ENCODE results near the gene TCF7. TPM values are rescaled to one million over a fixed set of nuclear protein-coding genes. Genes with fewer than 3 reads are reported as not detected.

The TCF7 gene
- total RNA-seq, result 10 to 100 TPM; 24.4 to 25.6 TPM

DNA sequence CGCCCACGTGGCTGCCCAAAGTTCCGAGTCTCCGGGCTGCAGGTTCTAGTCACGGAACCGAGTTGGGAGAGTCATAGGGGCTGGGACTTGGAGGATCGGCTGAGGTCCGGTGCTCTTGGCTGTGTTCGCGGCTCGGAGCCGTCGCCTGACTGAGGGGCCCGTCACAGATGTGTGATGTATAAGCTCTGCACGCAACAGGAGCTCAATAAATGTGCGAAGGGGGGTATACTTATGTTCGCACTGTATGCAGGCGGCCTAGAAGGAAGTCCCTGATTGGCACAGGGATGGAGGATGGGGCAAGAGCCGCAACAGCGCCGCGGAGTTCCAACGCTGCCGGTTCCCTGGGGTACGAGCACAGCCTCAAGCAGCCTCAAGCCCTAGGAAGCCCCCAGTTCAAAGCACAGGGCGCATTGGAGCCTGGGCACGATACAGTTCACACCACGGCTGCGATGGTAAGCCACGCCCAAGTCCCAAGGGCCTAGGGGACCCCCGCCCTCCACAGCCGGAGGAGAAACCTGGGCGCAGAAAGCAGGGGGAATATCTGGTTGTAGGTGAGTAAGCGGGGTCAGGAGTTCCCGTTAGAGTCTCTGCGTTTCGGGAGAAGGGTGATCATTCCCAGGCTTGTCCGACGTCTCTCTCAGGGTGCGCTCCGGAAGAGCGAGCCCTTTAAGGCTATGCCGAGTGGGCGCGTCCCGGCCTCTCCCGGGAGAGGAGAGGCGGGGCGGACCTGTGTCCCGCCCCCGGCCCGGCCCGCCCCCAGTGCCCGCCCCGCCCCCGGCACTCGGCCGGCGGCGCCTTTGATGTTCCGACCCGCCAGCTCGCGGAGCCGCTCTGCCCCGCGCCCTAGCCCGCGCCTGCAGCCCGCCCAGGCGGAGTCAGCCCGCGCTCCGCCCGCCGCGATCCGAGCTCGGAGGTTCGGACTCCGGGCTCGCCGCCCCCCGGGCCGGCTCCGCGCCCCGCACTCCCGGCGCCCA lies at the start of gene TCF7:
TCF7 (plus strand) TSS at position 780 of the 974 bp plus-strand sequence. CDS start 226 bp downstream, outside the sequence.
- ChIA-PET POLR2A (interaction anchor here (1.0 to 1.6 kb wide), 2 partner anchors 13 to 43 kb away, joined by 5 to 11 read pairs; no protein-coding TSS in a partner anchor), CTCF (interaction anchor here (0.5 to 7.6 kb wide), 5 partner anchors 11 to 105 kb away, joined by 3 to 52 read pairs (median 4); no protein-coding TSS in a partner anchor)

DNA sequence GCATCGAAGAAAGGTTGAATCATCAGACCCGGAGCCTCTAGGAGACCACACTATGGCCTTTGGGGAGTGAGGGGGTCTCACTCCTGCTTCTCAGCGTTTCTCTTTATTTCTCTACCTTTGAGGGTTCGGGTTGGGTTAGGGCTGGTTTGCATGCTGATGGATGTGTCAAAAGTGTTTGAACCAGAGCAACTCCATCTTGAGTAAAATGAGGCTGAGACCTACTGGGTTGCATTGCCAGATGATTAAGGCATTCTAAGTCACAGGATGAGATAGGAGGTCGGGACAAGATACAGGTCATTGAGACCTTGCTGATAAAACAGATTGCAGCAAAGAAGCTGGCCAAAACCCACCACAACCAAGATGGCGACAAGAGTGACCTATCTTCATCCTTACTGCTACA lies 44.9 kb upstream of the TCF7 start:
- ChIA-PET CTCF (interaction anchor here (0.9 to 2.0 kb wide), 5 partner anchors 17 to 69 kb away, joined by 3 to 8 read pairs (median 3); no protein-coding TSS in a partner anchor), POLR2A (interaction anchor here (0.9 kb wide), 1 partner anchor 69 kb away, joined by 3 read pairs; no protein-coding TSS in a partner anchor)

DNA sequence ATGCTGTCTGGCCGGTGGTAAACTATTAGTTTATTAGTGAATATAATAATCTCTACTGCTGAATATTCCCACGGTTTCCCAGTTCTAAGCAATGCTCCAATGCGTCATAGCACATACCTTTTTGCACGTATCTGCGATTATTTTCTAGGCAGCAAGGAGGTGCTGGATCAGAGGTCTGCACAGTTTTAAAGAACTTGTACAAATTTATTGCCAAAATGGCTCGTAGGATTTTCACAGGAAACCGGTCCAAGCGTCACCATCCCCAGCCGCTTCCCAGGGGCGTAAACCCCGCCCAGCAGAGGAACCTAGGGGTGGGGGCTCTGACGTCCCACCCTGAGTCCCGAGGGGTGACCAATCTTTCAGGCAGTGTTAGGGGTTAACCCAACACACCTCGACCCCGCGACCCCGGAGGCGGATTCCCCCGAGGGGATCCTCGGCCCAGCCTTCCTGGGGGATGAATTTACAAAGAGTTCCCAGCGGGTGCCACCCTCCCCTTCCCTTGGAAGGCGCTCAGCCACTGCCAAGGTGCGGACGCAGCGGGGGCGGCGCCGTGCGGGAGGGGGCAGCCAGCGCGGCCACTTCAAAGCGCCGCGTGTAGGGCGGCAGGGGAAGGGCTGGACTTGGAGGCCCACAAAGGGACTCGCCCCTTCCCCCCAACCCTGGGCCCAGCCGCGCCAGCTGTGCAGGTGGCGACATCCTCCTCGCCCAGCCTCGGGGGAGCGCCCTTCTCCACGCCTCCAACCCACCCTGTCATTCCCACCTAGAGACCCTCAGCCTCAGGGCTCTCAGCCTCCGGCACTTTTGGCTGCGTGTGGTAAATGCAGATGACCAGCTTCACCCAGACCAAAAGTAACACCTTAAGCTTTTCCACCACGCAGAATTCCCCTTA lies 43.5 kb upstream of the TCF7 start:
- CTCF ChIA-PET, result interaction anchor here (0.8 to 3.8 kb wide), 9 partner anchors 28 to 74 kb away, joined by 3 to 11 read pairs (median 3); no protein-coding TSS in a partner anchor
- POLR2A ChIA-PET, result interaction anchor here (0.7 to 1.0 kb wide), 2 partner anchors 41 to 44 kb away, joined by 3 to 11 read pairs; partner anchors contain the start of gene TCF7

DNA sequence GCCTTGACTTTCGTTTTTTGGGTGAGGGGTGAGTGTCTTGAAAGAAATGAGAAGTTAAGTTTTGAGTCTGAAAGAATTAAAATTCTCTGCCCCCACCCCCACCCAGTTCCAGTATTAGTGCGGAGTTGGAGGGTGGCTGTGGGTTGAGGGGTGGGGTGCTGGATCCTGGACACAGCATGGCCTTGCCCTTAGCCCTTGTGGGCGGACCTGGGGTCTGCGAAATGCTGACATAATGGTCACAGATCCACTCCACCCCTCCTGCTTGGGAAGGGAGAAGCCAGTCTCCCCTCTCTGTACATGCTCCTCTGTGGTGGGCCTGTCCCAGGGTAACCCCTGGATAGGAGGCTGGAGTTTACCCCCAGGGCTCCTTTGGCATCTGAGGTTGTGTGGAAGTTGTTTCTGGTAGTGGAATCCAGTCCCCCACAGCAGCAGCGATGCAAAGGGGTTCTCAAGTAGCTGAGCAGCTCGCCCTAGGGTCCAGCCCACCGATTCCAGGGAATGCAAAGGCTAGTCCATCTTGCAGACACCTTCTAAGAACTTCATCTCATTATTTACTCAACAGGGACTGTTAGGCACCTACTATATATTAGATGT lies 42.8 kb upstream of the TCF7 start:
- CTCF ChIA-PET, result interaction anchor here (0.8 to 3.8 kb wide), 9 partner anchors 27 to 74 kb away, joined by 3 to 11 read pairs (median 3); no protein-coding TSS in a partner anchor
- POLR2A ChIA-PET, result interaction anchor here (0.7 to 1.0 kb wide), 2 partner anchors 40 to 43 kb away, joined by 3 to 11 read pairs; partner anchors contain the start of gene TCF7

DNA sequence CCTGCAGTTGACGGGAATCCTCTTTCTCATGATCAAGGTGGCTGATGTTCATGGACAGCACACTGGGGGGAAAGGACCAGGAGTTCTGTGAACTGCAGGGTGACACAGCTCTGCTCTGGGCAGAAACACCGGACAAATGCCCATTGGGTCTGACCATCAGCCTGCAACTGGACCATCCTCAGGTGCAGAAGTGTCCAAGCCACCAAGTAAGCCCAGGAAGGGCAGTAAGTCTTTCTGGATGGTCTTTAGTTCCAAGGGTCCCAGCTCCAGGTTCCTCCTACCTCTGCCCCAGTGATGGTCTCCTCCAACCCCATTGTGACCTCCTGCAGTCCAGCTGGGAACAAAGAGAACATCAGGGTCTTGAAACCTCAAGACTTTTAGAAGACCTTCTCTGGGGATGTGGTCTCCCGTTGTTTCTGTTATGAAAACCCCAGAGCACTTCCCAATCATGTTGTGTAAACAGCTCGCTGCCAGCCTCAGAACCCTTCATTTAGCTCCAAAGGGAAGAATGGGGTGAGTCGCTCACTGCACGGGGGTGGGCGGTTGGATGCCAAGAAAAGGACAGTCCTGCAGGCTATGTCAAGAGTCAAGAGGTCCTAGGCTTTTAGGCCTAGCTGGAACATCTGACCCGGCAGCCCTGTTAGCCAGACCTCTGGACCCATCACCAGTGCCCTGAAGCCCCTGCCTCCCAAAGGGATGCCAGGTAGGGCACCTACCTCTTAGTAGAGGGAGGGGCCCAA lies 41.8 kb upstream of the TCF7 start:
- ChIA-PET POLR2A (interaction anchor here (1.2 kb wide), 1 partner anchor 14 kb away, joined by 4 read pairs; no protein-coding TSS in a partner anchor), CTCF (interaction anchor here (1.0 to 3.8 kb wide), 8 partner anchors 26 to 73 kb away, joined by 3 to 23 read pairs (median 6); no protein-coding TSS in a partner anchor)

DNA sequence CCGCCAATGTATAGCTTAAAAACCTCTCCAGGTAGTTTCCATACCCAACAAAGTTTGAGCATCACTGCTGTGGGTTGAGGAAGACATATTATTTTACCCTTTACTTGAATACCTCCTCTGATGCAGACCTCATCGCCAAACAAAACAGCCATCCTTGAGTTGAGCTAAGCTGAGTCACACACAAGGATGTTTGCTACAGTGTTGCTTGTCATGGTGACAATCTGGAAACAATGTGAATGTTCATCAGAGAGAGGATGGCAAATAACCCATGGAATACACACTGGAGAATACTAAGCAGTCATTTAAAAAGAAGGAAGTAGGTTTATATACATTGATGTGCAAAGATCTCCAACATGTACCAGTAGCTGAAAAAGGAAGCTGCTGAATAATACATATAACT lies 41.1 kb upstream of the TCF7 start:
- ChIA-PET CTCF (interaction anchor here (0.9 to 3.8 kb wide), 5 partner anchors 27 to 67 kb away, joined by 4 to 23 read pairs (median 9); no protein-coding TSS in a partner anchor), POLR2A (interaction anchor here (0.7 to 1.2 kb wide), 2 partner anchors 13 to 37 kb away, joined by 3 to 4 read pairs; no protein-coding TSS in a partner anchor)

DNA sequence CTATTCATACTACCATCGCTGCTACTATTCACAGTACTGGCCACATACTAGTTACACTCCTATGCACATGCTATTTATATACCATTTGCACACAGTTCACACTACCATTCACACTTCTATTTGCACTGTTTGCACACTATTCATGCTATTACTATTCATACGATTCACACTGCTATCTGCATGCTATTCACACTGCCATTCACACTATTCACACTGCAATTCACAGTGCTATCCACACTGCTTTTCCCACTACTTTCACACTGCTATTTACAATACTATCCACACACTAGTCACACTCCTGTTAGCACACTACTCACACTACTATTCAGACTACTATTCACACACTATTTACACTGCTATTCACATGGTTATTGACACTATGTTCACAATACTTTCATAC lies 39.4 kb upstream of the TCF7 start:
- POLR2A ChIA-PET, result no interaction called here
- CTCF ChIA-PET, result no interaction called here

DNA sequence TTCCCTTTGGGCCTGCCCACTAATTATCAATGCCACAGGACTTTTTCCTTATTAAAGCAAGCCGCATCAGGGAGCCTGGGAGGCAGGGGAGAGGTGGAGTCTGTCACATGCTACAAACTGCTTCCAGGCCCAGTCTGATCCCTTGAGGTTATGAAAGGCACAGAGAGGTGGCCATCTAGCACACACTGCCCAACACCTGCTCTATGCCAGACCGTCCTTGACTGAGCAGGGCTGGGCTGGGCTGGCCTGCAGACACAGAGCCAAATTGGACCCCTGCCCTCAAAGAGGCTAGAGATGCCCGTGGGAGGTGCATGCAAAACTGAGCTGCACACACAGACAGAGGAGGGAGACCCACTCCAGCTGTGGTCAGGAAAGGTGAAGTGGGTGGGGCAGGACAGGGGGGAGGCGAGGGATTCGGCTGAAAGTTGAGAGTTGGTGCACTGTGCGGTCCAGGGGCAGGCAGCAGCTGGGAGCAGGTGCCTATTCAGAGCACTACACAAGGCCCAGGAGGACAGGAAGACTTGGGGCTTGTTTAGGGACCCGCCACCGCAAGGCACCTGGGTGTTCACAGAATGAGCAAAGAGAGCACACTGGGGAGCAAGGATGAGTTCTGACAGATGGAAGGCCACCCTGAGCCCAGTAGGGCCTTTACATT lies 36.4 kb upstream of the TCF7 start:
- ChIA-PET CTCF (interaction anchor here (0.7 to 1.7 kb wide), 3 partner anchors 32 to 339 kb away, joined by 4 to 6 read pairs (median 5); no protein-coding TSS in a partner anchor), POLR2A (no interaction called here)

DNA sequence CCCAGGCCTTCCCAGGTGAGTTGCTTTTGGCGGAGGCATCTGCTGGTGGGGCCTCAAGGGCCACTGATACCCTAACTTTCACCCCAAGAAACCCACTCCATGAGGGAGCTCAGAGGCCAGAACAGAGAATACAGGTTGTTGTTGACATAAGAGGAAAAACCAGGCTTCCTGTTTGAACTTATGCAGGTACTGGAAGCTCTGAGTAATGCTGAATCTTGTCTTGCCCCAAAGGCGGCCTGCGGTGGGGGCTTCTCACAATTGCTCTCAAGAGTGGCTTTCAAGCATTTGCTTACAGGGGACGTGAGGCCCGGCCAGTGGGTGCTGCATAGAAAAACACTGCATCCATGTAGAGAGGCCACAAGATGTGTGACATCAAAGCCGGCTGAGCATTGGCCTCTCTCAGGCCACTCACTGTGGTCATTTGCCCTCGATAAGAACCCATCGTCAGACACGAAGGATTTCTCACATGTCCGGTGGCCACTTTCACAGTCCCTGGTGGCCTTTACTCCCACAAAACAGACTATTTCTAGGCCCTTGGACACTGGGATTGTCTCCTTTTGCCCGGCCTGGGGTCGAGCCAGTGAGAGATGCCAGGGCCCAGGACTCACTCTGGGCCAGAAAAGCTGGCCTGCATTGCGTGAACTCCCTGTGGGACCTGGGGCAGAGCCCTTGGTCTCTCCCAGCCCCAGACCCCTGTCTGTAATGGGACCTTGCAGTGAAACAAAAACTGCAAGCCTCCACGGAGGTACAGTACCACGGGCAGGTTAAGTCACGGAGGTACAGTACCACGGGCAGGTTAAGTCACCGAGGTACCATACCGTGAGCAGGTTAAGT lies 34.5 kb upstream of the TCF7 start:
- CTCF ChIA-PET, result interaction anchor here (0.5 to 1.9 kb wide), 3 partner anchors 31 to 690 kb away, joined by 3 to 6 read pairs (median 4); no protein-coding TSS in a partner anchor
- POLR2A ChIA-PET, result no interaction called here

DNA sequence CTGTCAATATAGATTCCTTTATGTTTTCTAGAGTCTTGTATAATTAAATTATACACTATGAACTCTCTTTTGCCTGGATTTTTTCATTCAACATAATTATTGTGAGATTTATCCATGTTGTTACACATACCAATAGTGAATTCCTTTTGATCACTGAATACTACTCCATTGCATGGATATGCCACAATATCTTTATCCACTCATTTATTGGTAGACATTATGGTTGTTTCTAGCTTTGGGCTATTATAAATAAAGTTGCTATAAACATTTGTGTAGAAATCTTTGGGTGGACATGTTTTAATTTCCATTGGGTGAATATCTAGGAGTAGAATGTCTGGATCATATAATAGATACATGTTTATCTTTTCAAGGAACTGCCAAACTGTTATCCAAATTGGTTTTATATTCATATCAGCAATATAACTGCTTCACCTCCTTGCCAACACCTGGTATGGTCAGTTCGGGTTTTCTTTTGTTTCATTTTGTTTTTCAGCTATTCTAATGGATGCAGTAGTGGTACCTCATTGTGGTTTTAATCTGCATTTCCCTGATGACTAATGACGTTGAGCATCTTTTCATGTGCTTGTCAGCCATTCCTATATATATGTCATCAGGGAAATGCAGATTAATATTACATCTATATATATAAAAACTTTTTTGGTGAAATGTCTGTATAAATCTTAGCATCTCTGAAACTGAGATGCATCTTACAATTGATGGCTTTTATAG lies 32.1 kb upstream of the TCF7 start:
- POLR2A ChIA-PET, result no interaction called here

DNA sequence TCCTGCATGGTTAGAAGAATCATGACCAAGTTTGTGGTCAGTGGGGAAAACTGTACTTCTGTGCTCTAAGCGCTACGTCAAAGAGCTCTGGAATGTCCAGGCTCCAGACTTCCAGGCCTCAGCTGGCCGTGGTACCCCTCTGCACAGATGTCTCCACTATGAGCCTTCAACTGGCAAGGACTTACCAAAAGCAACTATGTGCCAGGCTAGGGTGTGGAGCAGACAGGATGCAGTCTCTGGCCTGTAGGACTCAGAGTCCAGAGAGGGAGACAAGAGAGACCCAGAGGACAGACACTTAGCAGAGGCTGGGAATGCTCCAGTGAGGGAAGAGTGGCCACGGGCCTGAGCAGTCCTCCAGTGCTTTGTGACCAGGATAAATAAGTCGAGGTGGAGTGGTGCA lies 31.0 kb upstream of the TCF7 start:
- CTCF ChIA-PET, result interaction anchor here (1.1 to 1.5 kb wide), 2 partner anchors 15 to 44 kb away, joined by 3 to 6 read pairs; no protein-coding TSS in a partner anchor
- POLR2A ChIA-PET, result no interaction called here

More for the DNA sequence above, 32.1 kb upstream of the TCF7 start:
- CTCF ChIA-PET, result interaction anchor here (0.8 kb wide), 1 partner anchor 19 kb away, joined by 3 read pairs; no protein-coding TSS in a partner anchor

DNA sequence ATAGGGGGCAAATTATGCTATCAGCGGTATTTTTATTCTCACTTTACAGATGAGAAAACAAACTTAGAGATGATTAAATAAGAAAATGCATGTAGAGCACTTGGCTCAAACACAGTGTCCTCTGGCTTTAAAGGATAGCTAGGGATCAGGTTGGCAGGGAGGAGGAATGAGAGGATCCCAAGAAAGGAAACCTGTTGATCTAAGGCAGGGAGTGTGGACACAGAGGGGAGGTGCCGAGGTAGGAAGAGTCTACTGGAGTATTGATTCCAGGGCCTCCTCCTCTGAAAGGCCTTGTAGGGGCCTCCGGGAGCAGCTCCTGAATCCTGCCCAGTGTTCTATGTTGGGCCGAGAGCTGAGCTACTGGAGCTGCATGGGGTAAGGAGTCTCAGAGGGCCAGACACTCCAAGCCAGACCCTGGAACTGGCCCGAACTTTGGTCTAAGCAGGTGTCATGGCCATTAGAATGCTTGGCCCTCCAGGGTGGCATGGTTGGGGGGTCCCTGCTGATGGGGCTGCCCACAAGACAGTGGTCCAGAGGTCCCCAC lies 30.4 kb upstream of the TCF7 start:
- ChIA-PET POLR2A (no interaction called here), CTCF (interaction anchor here (1.1 to 2.7 kb wide), 3 partner anchors 14 to 44 kb away, joined by 3 to 12 read pairs (median 6); no protein-coding TSS in a partner anchor)

DNA sequence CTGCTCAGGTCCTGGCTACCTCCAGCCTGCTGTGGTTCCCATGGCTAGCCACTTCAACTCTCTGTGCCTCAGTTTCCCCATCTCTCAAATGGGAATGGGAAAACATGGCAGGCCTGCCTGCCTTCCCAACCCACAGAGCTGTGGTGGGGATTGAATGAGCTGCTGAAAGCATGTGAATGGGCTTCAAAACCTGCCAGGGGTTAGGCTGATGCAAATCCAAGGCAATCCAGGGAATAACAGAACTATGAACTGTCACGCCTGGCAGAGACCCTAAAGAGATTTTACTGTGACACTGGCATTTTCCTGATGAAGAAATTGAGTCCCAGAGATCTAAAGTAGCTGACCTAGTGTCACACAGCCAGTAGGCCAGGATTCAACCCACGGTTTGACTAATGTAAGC lies 29.9 kb upstream of the TCF7 start:
- ChIA-PET POLR2A (no interaction called here), CTCF (interaction anchor here (1.1 to 2.7 kb wide), 3 partner anchors 14 to 45 kb away, joined by 3 to 12 read pairs (median 6); no protein-coding TSS in a partner anchor)

DNA sequence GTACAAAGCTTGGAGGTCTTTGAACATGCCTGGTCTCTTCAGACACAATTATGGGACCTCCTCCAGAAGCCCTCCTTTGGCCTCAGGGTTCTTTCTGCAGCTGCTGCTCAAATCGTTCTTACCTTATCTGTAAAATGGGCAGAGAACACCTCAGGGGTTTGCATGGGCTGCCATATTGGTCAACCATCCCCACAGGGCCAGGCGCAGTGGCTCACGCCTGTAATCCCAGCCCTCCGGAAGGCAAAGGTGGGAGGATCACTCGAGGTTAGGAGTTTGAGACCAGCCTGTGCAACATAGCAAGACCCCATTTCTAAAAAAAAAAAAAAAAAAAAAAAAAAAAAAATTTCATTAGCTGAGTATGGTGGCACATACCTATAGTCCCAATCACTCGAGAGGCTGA lies 29.1 kb upstream of the TCF7 start:
- CTCF ChIA-PET, result interaction anchor here (0.6 to 2.7 kb wide), 4 partner anchors 8 to 50 kb away, joined by 3 to 12 read pairs (median 4); no protein-coding TSS in a partner anchor
- POLR2A ChIA-PET, result no interaction called here
